Erythroblast (primary cell): Measurements from ENCODE around the gene ZNF117.
"Not testable (repeated sequence)": the region's sequence is repeated elsewhere in the genome, so short reads cannot be mapped to it uniquely, and the experiment has no call there.

Experiments used
- DNase-seq, 2 experiments: peaks; one replicate each; lab custom pipeline; 2025; lab: John Stamatoyannopoulos, UW
- GATA1 ChIP-seq: IDR thresholded peaks from 2 replicates; pipeline ENCODE4 v1.6.1; 2011; ENCODE audit warnings: low read depth, mild to moderate bottlenecking, control low read depth, low read length, moderate library complexity
- POLR2A ChIP-seq: IDR thresholded peaks from 2 replicates; pipeline ENCODE4 v1.6.1; 2011; ENCODE audit warnings: mild to moderate bottlenecking, low read length

The ZNF117 gene

GRCh38 chr7:65001291-65001814, 10.5 kb upstream of the ZNF117 start:
- DNase-seq, result no peak
- TF ChIP-seq GATA1 (no peak), POLR2A (no peak)

GRCh38 chr7:64999165-65000004, 8.5 kb upstream of the ZNF117 start:
- TF ChIP-seq POLR2A (no peak), GATA1 (no peak)
- peak; percentile 63 to 83 for DNase-seq

DNA sequence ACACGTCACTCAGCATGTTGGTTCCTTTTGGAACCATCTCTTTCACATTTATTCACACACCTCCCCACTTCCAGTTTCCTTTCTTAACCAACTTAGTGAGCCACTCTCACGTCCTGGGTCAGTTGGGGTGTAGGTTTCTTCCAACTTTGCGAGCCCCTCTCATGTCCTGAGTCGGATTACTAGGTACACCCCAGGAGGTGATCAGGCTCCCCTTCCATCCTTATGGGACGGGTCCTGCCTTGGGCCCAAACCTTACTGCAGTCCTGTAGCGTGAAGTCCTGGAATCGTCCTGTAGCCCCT, 8.0 kb upstream of the ZNF117 start:
- DNase-seq, result no peak
- no peak for TF ChIP-seq GATA1
- TF ChIP-seq POLR2A, result no peak

- no peak for TF ChIP-seq POLR2A
- no peak for TF ChIP-seq GATA1
- DNase-seq, result no peak
Observed at GRCh38 chr7:64997927-64998391, 7.1 kb upstream of the ZNF117 start.

- TF ChIP-seq GATA1, result no peak
- no peak for TF ChIP-seq POLR2A
- DNase-seq, result no peak
Observed at GRCh38 chr7:64997164-64997908, 6.5 kb upstream of the ZNF117 start.

- TF ChIP-seq POLR2A (no peak), GATA1 (no peak)
- DNase-seq, result no peak
Observed at GRCh38 chr7:64996305-64996704, 5.5 kb upstream of the ZNF117 start.

GRCh38 chr7:64993901-64994300, 3.1 kb upstream of the ZNF117 start:
- DNase-seq, result no peak
- no peak for TF ChIP-seq POLR2A
- no peak for TF ChIP-seq GATA1

DNA sequence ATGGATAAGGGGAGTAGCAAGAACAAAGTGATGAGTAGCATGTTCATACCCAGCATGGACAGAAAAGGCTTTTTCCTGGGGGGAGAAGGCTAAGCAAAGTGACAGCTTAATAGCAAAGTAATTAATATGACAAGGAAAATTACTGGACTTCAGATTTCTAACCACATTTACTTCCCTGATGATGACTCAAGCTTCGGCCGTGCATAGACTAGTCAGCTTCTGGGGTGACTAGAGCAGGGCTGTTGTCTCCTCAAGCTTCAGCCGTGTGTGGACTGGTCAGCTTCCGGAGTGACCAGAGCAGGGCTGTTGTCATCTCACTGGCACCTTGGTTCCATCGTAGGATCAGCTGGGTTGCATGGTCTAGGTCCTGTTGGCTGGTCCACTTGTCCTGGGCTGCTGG, 2.1 kb upstream of the ZNF117 start:
- DNase-seq, result no peak
- no peak for TF ChIP-seq POLR2A
- no peak for TF ChIP-seq GATA1

- no peak for DNase-seq
- TF ChIP-seq GATA1 (no peak), POLR2A (no peak)
Observed at GRCh38 chr7:64990216-64990615, 620 bp downstream of the ZNF117 start.

- DNase-seq, result no peak
- no peak for TF ChIP-seq GATA1
- TF ChIP-seq POLR2A, result no peak
Observed at GRCh38 chr7:64978497-64979203, 12.2 kb downstream of the ZNF117 start.

- no peak for DNase-seq
- no peak for TF ChIP-seq POLR2A
- no peak for TF ChIP-seq GATA1
Observed at GRCh38 chr7:64965594-64965993, 25.2 kb downstream of the ZNF117 start.

DNA sequence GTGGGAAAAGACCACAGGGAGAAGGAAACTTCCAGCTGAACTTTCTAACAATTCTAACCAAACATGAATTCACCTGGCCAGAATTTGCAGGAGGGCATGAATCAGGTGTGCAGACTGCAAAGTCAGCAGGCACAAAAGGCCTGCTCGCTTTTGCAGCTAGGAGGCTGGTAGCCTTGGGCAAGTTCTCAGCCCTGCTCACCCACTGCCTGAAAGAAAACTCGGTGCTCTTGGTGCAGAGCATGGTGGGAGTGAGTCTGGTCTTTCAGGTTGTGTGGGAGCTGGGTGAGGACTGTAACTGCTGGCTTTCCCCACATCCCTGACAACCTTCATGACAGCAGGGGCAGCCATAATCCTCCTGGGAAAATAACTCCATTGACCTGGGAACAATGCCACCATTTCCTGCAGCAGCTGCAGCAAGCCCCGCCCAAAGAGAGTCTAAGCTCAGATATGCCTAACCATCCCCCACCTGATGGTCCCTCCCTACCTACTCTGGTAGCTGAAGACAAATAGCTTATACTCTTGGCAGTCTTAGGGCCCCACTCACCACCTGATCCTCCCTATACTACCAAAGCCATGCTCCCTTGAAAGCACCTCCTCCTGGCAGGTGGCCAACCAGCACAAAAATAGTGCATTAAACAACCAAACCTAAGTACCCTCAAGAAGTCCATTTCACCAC, 31.6 kb downstream of the ZNF117 start:
- no peak for DNase-seq
- TF ChIP-seq POLR2A, result no peak
- no peak for TF ChIP-seq GATA1

DNA sequence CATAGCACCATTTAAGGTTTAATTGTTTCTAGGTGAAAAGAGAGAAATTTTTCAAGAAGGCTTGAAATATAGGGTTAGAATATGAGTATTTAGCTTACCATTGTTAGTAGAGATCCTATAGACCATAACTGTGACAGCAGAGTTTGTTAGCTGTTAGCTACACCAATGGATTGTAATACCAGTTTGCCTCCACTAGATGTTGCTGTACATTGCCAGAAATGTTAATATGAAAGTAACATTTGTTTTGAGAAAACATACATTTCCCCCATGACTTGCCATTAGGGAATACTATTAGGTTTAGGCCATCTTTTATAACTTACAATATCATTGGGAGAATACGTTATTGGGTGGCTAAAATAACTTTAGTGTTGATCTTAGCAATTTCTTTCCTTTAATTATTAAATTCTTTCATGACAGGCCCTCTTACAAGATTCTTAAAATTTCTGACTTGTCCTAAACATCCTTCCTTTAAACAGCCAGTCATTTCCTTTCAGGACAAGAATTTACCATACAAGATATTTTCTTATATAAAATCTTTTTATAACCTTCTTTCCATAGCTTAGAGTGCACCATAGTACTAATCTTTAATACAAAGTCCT, 39.5 kb downstream of the ZNF117 start:
- DNase-seq, result peak; percentile 70 to 71
- TF ChIP-seq GATA1 (no peak), POLR2A (no peak)

DNA sequence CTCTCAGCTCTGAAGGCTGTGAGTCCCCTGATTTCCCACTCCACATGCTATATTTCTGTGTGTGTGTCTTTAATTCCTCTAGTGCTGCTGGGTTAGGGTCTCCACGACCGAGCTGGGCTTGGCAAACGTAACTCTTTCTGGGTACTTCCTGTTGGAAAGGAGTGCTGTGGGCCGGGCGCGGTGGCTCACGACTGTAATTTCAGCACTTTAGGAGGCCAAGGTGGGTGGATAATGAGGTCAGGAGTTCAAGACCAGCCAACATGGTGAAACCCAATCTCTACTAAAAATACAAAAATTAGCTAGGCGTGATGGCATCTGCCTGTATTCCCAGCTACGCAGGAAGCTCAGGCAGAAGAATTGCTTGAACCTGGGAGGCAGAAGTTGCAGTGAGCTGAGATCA, 40.2 kb downstream of the ZNF117 start:
- DNase-seq, result not testable (repeated sequence)

- DNase-seq, result not testable (repeated sequence)
Observed at GRCh38 chr7:64948774-64949173, 42.1 kb downstream of the ZNF117 start.
